A673 (cell line): ENCODE results near the gene SPATA24.

Experiments used
- CTCF ChIP-seq: fragments of 300-800, 200-600 bp; sonication (generic); conservative IDR thresholded peaks from 2 replicates; pipeline ENCODE4 v1.5.1; 2017; ENCODE audit warnings: low read depth, mild to moderate bottlenecking, antibody characterized with exemption, low read length, moderate library complexity, mixed read lengths
- EZH2 ChIP-seq: fragments of 200-600 bp; sonication (generic); IDR thresholded peaks from 2 replicates; pipeline ENCODE4 v1.6.1; 2017; ENCODE audit warnings: borderline replicate concordance, low read depth, mild to moderate bottlenecking, mixed read lengths, antibody characterized with exemption, low read length; ENCODE audit not compliant: poor library complexity, severe bottlenecking

GRCh38 chr5:139430015-139430414 lies 26.1 kb upstream of the SPATA24 start:
- no peak for TF ChIP-seq EZH2
- TF ChIP-seq CTCF, result no peak
